HG03565 (cell line): Measurements from ENCODE around the gene INTS11.

ENCODE experiments used
- ATAC-seq: cut with Tn5 transposase; IDR thresholded peaks from one replicate; pipeline ENCODE4 v1.9.1; 2021; ENCODE audit warnings: mild to moderate bottlenecking, moderate library complexity; ENCODE audit not compliant: unreplicated experiment

INTS11 gene

DNA sequence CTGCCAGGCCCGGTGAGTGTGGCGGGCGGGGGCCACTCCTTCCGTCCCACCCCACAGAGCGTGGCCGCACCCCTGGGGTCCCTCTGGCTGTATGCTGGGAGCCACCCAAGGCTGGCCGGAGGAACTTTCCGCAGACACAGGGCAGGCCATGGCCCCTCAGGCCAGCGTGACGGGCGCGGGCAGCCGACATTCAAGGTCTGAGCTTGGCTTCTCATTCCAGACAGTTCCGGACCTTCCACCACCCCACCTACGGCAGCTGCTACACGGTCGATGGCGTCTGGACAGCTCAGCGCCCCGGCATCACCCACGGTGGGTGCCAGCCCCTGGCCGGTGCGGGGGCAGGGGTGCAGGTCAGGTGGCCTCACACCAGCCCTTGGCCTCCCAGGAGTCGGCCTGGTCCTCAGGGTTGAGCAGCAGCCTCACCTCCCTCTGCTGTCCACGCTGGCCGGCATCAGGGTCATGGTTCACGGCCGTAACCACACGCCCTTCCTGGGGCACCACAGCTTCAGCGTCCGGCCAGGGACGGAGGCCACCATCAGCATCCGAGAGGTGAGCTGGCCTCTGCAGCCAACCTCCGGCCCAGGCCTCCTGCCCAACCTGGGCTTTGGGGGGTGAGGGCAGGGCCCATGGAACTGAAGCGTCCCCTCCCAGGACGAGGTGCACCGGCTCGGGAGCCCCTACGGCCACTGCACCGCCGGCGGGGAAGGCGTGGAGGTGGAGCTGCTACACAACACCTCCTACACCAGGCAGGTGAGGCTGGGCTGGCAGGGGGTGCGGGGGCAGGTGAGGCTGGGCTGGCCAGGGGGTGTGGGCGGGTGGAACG lies 37.0 kb downstream of the INTS11 start:
- no peak for ATAC-seq

DNA sequence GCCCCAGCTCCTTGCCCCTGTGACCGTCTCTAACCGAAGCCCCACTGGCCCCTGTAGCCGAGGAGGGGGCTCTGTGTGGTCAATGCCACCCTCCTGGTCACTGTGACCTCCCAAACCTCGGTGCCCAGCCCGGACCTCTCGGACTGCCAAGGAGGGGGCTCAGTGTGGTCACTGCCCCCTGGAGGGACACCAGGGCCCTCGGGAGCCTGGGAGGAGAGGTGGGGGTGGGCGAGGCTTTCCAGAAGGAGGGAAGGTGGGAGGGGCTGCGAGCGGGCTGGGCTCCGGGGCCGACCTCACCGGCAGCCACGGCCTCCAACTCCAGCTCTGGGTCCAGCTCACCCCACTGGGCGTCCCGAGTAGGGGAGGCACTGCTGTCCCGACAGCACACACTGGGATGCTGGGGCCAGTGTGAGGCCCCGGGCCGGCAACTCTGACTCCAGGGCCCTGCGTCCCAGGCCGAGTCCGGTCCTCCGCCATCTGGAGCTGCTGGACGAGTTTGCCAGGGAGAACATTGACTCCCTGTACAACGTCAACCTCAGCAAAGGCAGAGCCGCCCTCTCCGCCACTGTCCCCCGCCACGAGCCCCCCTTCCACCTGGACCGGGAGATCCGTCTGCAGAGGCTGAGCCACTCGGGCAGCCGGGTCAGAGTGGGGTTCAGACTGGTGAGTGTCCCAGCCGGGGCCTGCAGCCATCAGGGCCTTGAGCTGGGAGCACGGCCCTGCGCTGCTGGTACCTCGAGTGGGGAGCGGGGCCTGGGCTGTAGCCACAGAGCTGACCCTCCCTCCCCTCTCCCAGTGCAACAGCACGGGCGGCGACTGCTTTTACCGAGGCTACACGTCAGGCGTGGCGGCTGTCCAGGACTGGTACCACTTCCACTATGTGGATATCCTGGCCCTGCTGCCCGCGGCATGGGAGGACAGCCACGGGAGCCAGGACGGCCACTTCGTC lies 37.9 kb downstream of the INTS11 start:
- no peak for ATAC-seq

DNA sequence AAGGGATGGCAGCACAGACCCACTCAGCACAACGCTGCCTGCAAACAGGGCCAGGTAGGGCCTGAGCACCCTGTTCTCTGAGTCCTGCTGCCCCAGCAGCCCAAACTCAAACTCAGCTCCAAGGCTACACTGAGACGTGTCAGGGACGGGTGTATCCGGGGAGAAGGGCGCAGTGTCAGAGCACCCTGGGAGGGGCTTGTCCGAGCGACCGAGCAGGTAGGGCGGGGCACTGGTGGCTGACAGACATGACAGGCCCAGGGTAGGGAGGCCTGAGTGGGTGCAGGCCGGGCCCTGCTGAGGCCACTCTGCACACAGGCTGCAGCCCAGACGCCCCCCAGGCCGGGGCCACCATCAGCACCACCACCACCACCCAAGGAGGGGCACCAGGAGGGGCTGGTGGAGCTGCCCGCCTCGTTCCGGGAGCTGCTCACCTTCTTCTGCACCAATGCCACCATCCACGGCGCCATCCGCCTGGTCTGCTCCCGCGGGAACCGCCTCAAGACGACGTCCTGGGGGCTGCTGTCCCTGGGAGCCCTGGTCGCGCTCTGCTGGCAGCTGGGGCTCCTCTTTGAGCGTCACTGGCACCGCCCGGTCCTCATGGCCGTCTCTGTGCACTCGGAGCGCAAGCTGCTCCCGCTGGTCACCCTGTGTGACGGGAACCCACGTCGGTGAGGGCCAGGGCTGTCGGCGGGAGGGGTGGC lies 38.7 kb downstream of the INTS11 start:
- ATAC-seq: no peak

DNA sequence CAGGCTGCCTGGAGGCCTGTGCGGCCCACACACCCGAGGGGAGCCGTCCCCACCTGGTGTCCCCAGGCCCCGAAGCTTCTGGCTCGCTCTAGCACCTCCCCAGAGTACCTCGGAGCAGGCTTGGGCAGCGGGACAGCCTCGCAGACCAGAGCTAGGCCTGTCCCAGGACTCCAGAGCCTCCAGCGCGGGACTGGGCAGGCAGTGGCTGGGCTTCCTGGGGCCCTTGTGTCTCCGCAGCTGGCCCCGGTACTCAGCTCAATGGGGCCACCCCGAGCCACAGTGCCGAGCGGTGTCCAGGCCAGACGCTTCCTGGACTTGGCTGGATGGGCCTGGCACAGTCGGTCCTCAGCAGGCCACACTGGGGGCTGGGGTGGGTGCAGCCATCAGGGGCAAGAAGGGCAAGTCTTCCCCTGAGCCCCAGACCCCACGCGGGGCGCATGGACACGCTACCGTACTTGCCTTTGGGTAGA lies 39.3 kb downstream of the INTS11 start:
- no peak for ATAC-seq

DNA sequence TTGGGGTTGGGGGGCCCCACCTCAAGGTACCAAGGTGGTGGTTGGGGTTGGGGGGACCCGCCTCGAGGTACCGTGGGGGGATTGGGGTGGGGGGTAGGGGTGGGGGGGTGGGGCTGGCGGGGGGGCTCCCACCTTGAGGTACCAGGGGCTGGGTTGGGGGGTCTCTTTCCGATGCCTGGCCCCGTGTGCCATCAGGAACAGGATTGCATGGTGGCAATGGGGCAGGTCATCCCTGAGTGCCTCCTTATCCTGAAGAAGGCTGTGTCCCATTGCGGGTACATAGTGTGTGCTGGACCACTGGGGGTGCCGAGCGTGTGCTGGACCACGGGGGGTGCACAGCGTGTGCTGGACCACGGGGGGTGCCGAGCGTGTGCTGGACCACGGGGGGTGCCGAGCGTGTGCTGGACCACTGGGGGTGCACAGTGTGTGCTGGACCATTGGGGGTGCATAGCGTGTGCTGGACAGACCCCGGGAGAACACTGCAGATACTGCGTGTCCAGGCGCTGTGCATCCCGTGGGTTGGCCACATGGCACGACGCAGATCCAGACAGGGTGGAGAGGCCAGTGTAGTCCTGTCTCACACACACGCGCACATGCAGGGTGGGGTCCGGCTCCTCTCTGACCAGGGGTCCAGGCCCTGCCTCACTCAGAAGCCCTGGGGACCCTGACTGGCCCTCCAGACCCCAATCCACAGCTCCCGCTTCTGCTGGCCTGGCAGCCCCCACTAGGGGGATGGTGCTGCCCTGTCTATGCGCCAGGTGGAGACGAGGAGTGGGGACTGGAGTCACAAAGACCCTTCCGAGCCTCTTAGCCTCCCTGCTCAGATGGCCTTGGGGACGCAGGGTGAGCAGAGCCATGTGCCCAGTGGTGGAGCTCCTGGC lies 40.0 kb downstream of the INTS11 start:
- ATAC-seq: no peak

DNA sequence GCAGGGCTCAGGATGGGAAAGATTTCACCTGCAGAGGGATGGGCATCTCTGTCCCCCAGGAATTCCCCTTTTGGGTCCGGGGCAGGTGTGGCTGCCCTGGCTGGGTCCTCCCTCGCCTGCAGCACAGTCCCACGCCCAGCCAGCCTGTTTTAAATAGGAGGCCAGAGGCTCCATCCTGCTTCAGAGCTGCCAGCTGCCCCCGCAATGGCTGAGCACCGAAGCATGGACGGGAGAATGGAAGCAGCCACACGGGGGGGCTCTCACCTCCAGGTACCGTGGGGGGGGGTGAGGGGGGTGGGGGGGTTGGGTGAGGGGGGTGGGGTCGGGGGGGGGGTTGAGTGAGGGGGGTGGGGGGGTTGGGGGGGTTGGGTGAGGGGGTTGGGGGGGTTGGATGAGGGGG lies 40.6 kb downstream of the INTS11 start:
- ATAC-seq: no peak

DNA sequence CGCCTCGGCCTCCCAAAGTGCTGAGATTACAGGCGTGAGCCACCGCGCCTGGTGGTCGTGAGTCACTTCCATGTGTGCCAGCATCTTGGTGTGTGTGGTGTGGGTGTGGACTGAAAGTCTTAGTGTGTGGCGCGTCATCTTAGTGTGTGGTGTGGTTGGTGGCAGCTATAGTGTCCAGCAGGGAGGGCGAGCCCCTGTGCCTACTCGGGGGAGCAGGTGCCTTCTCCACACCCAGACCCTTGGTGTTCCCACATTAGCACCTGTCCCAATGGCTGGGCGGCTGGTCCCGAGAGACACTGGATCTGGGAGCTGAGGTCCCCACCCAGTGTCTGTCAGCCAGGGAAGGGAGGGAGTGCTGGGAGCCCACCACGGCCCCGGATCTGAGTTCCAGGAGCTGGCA lies 41.5 kb downstream of the INTS11 start:
- no peak for ATAC-seq

DNA sequence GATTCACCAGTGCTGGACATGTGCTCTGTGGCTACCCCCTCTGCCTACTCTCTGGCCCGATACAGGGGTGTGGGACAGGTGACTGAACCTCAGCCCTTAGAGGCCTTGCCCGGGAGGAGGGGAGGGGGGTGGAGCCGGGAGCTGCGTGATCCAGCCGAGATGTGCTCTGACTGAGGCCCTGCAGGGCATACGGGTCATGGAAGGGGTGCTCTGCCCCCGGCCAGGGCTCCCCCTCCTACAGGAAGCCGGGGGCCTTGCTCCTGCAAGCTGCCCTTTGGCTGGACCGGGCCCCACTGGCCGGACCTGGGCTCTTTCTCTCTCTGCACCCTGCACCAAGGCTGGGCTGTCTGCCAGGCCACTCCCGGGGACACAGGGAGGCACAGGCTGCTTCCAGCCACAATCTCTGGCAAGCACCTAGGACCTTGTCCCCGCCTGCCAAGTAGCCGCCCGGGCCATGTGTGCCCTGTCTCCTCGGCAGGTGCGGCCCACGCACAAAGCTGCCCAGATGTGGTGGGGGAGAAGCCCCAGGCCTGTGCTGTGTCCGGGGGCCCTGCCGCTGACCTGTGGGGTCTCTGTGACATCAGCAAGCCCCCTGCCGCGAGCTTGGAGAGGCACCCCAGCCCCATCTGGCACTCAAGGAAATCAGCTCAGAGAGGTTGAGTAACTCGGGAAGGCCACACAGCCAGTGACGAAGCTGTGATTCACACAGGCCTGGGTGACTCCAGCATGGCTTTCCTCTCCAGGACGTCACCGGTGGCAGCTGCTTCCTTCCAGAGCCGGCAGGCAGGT lies 42.7 kb downstream of the INTS11 start:
- no peak for ATAC-seq

DNA sequence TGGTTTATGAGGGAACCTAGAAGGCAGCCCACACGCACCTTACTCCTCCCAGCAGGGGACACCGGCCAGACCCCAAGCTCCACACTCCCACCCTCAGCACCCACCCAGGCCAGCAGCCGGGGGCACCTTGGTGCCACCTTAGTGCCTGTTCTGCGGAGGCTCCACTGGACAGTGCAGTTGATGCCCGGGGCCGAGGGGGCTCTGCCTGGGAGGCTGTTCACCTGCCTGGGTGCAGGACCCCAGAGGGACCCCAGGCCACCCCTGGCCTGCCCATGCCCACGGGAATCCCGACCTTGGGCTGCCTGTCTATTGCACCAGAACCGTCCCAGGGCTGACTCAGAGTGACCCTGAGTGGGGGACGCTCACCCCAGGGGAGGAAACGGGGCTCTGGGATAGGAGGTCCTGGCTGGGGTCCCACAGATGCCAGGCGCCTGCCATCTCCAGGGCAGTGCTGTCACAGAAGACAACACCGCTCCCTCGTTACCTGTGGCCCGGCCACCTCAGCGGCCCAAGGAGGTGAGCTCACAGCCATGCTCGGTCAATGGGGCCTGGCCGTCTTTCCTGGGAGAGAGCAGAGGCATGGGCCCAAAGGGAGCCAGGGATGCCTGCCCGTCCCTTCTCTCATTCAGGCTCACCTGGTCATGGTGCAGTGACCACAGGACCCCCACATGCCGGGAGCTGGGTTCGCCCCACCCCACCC lies 43.5 kb downstream of the INTS11 start:
- ATAC-seq: no peak

DNA sequence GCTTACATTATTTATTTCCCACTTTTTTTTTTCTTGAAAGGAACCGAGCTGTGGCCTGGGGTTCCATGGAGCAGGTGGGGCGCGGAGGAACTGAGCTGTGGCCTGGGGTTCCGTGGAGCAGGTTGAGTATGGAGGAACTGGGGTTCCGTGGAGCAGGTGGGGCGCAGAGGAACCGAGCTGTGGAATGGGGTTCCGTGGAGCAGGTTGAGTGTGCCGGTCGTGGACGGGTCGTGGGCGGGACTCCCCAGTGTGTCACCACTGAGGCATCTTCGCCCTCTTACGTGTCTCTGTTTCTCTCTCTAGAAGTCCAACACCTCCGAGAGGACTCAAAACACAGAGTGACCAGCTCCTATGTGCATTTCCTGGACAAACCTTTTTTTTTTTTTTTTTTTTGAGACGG lies 45.4 kb downstream of the INTS11 start:
- no peak for ATAC-seq

DNA sequence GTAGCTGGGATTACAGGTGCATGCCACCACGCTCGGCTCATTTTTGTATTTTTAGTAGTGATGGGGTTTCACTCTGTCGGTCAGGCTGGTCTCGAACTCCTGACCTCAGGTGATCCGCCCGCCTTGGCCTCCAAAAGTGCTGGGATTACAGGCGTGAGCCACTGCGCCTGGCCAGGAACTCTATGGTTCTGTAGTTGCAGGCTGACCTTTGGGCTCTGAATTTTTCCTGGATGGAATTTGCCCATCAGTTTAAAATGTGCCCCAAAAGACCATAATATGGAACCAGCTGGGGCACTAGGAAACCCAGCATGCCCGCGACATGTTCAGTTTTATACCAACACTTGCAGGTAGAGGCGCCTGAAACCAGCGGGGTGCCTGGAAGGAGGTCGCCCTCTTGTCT lies 45.8 kb downstream of the INTS11 start:
- ATAC-seq: no peak

DNA sequence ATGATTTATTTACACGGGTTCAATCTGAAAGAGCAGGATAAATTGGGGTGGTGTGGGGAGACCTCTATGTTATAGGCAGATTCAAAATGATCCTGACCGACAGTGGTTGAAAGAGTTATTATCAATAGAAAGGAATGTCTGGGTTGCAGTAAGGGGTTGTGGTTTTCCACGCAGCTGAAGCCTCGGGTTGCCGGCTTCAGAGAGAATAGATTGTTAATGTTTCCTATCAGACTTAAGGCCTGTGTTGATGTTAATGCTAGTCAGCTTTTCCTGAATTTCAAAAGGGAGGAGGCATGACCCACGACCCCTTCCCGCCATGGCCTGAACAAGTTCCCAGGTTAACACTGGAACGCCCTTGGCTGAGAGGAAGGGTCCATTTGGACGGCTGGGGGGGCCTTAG lies 48.6 kb downstream of the INTS11 start:
- no peak for ATAC-seq

DNA sequence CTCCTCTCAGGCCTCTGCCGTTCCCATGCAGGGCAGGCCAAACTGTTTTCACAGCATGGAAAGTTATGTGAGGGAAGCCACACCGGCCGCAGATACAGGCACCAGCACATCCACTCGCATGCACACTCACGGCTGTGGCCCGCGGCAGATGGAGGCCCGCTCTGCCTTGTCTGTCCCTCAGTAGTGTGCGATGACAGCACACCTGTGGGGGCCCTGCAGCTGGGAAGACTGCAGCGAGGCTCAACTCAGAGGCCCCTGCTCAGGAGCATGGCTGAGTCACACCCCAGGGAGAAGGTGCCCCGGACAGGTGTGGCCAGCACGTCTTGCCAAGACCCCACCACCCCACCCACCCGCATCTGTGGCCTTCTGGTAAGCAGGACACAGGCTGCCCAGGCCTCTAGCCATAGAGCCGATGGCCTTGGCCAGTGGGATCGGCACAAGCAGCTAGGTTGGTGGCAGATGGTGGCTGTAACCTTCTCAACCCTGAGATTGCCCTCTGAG lies 49.5 kb downstream of the INTS11 start:
- ATAC-seq: no peak

DNA sequence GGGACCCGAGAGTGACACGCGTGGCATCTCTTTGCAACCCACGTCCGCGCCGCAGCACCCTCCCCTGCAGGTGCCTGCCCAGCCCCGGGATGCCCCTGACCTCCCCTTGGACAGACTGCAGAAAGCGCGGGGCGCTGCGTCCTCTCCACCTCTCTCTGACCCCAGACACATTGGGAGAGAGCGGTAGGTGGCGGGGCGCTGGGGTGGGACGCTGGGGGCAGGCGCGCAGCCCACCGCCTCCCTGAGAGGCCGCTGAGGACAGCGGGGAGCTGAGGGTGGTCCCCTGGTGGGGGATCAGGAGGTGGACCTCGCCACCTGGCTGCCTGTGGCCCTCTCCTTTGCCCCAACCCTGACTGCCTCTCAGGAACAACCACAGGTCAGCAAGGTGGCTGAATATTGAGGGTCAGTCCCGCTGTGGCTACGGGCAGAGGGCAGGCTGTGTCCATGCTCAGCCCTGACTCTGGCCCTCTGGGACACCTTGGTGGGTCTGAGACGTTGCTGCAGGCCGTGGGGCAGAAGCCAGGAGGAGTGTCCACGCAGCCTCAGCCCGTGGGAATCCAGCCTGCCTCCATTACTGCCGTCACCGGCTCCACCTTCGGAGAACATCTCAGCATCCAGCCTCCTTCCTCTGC lies 50.0 kb downstream of the INTS11 start:
- peak; percentile 4 for ATAC-seq

DNA sequence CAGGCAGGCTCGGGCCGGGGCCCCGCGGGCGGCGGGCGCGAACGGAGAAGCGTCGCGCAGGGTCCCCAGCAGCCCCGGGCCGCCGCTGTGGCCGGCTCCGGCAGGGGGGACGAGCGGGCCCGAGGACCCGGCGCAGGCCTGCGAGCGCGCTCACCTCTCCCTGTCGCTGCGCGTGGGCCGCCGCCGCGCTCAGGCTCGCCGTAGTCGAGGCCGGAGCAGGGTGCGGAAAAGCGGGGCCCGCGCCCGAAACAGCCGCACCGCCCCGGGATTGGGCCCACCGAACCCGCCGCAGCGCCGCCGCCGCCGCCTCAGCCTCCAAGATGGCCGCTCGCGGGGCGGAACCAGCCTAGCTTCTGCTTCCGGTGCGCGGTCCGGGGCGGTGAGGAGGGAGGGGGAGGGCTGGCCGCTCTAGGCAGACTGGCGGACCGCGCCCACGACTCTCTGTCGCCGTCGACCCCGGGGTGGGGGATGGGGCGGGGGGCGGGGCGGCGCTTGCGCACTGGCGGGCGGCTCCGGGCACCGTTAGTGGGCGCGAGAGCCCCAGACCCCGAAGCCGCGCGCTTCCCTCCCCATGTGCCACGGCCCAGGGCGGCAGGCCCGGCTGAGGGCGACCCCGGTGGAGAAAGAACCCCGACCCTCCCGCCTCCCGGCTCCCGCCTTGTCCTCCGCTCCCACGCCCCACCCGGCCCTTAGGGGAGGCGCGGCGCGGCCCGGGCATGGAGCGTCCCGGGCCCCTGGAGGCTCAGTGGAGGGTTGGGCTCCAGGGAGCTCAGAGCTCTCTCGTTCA lies 50.8 kb downstream of the INTS11 start, which contains the start of gene UBE2J2:
Gene UBE2J2, minus strand, starts transcription at position 343 of the 787 bp plus-strand sequence. CDS start 5,862 bp downstream, outside the sequence.
- peak; percentile 60 for ATAC-seq

DNA sequence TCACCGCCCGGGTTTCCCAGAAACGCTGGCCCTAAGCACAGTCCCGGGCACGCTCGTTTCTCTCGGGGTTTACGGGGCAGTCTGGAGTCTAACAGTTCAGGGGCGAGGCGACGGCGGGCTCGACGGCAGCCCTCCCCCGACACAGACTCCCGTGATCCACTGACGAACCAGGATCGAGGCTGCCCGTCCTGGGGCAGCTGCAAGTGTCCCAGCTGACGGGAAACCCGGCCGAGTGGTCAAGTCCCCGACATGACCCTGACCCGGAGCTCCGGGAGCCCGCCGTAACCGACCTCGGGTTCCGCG lies 51.3 kb downstream of the INTS11 start:
- peak; percentile 4 for ATAC-seq
